ENCODE measurements around the gene LRCH4.

Gene LRCH4

DNA sequence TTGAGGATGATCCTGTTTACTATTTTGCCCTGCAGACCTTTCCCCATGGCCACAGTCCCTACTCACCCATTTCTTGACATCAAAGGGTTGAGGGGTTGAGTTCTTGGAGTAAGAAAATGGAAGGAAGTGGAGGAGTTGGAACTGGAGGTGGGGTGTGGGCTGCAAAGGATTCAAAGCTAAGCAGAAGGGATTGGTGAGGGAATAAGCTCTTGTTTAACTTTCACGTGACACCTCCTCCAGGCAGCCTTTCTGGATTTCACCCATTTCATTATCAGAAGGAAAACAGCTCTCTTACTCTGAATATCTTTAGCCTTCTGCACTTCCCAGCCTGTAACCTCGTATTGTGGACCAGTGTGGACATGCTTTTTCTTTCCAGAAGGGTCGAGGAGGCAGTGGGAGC, 40.1 kb upstream of the LRCH4 start:
- H3K4me3 ChIP-seq (ENCODE audit: low read depth, low read length): no peak overlapping the region
- TF ChIP-seq, protein P1, sequence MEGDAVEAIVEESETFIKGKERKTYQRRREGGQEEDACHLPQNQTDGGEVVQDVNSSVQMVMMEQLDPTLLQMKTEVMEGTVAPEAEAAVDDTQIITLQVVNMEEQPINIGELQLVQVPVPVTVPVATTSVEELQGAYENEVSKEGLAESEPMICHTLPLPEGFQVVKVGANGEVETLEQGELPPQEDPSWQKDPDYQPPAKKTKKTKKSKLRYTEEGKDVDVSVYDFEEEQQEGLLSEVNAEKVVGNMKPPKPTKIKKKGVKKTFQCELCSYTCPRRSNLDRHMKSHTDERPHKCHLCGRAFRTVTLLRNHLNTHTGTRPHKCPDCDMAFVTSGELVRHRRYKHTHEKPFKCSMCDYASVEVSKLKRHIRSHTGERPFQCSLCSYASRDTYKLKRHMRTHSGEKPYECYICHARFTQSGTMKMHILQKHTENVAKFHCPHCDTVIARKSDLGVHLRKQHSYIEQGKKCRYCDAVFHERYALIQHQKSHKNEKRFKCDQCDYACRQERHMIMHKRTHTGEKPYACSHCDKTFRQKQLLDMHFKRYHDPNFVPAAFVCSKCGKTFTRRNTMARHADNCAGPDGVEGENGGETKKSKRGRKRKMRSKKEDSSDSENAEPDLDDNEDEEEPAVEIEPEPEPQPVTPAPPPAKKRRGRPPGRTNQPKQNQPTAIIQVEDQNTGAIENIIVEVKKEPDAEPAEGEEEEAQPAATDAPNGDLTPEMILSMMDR (IDR thresholded peaks at IDR 0.05; ENCODE audit: borderline replicate concordance, insufficient read depth, low read depth, low read length): no peak

DNA sequence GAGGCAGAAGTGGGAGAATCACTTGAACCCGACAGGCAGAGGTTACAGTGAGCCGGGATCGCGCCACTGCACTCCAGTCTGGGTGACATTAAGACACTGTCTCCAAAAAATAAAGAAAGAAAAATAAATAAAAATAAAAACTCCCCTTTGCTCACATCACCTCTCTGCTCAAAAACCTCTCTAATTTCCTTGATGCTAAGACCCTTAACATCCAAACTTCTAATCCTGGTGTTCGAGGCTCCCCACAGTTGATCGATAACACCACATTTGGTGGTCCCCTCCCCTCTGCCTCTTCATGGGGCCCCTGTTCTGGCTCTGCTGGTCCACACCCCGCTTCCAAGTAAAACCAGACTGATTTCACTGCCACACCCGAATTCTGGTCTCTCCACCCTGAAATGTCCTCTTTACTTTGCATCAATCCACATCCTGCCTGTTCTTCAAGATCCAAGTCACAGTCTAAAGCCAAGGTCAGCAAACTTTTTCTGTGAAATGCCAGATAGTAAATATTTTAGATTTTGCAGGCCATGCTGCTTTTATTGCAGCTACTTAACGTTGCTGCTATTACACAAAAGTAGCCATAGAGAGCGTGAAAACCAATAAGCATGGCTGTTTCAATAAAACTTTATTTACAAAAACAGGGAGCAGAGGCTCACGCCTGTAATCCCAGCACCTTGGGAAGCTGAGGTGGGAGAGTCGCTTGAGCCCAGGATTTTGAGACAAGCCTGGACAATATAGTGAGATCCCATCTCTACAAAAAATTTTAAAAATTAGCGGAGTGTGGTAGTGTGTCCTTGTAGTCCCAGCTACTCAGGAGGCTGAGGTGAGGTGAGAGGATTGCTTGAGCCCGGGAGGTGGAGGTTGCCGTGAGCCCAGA, 38.3 kb upstream of the LRCH4 start:
- TF ChIP-seq, protein P1 (IDR thresholded peaks at IDR 0.05; ENCODE audit: borderline replicate concordance, insufficient read depth, low read depth, low read length): no peak
- H3K4me3 ChIP-seq (ENCODE audit: low read depth, low read length): no peak overlapping the region

DNA sequence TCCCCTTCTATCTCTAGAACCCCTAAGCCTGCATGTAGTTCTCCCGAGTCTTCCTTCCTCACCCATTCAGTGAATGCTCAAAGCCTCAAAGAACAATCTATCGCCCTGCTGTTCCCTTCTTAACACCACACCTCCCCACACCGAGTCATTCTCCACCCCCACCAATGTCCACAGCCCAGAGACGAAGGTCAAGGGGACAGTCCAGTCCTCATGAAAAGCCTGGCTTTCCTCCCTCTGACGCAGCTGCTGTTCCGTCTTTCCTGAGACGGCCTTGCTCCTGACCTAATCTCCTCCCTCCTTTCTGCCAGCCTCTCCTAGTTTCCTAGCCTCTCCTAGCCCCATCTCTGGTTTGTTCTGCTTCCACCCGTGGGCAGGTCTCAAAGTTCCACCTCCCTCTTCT, 35.6 kb upstream of the LRCH4 start:
- TF ChIP-seq, protein P1 (IDR thresholded peaks at IDR 0.05; ENCODE audit: borderline replicate concordance, insufficient read depth, low read depth, low read length): no peak
- H3K4me3 ChIP-seq (ENCODE audit: low read depth, low read length): no peak overlapping the region

GRCh38 chr7:100620804-100621203, 34.9 kb upstream of the LRCH4 start:
- TF ChIP-seq, protein P1 (IDR thresholded peaks at IDR 0.05; ENCODE audit: borderline replicate concordance, insufficient read depth, low read depth, low read length): no peak
- no peak overlapping the region for H3K4me3 ChIP-seq (ENCODE audit: low read depth, low read length)

DNA sequence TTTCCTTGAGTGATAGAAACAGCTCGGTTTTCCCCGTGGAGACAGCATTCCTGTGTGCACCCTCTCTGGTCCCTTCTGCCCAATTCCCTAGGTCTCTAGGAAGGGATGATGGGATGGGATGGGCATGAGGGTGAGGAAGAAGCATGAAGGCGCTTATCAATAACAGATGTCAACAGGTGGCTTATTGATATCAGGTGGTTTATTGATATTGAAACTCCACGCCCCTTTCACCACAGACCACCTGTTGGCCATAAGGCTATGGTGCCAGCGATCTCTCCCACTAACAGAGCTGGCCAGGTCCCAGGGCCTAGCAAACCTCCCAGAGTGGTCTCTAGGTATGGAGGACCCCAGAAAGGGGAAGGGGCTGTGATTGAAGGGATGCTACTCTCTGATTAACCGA, 34.3 kb upstream of the LRCH4 start:
- TF ChIP-seq, protein P1 (IDR thresholded peaks at IDR 0.05; ENCODE audit: borderline replicate concordance, insufficient read depth, low read depth, low read length): no peak

DNA sequence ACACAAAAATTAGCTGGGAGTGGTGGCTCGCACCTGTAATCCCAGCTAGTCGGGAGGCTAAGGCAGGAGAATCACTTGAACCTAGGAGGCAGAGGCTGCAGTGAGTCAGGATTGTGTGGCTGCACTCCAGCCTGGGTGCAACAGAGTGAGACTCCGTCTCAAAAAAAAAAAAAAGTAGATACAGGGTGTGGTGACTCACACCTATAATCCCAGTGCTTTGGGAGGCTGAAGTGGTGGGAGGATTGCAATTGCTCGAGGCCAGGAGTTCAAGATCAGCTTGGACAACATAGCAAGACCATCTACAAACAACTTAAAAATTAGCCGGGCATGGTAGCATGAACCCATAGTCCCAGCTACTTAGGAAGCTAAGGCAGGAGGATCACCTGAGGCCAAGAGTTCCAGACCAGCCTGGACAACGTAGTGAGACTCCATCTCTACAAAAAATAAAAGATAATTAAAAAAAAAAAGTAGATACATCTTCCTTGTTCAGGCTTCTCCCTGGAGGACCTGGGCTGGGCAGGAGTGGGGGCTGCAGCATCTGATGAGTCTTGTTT, 28.5 kb upstream of the LRCH4 start:
- TF ChIP-seq, protein P1 (IDR thresholded peaks at IDR 0.05; ENCODE audit: borderline replicate concordance, insufficient read depth, low read depth, low read length): no peak
- no peak overlapping the region for H3K4me3 ChIP-seq (ENCODE audit: low read depth, low read length)

More for the DNA sequence above, 34.3 kb upstream of the LRCH4 start:
- H3K4me3 ChIP-seq (ENCODE audit: low read depth, low read length): no peak overlapping the region

Measured in GM12875 (cell line).